GM12878 (cell line): ENCODE measurements around the gene MEF2D. TPM values are rescaled to one million over a fixed set of nuclear protein-coding genes. Genes with fewer than 3 reads are reported as not detected.

Experiments used
- BCLAF1 ChIP-seq: fragments of 450-650 bp; IDR thresholded peaks from 2 replicates; pipeline ENCODE4 v1.6.1; 2017; ENCODE audit warnings: antibody characterized with exemption, mild to moderate bottlenecking, moderate library complexity
- CUX1 ChIP-seq: IDR thresholded peaks from 2 replicates; pipeline ENCODE4 v1.6.1; 2012; ENCODE audit warnings: improper control_type of control experiment, low read depth, low read length; ENCODE audit not compliant: insufficient replicate concordance
- EED ChIP-seq: sonication (generic); IDR thresholded peaks from 2 replicates; pipeline ENCODE4 v1.6.1; 2016; ENCODE audit warnings: antibody characterized with exemption, low read depth
- MTA2 ChIP-seq: fragments of 450-650 bp; IDR thresholded peaks from 2 replicates; pipeline ENCODE4 v1.6.1; 2016; ENCODE audit warnings: low read depth, mild to moderate bottlenecking, moderate library complexity
- NR2F1 ChIP-seq: fragments of 450-650 bp; conservative IDR thresholded peaks from 2 replicates; pipeline ENCODE4 v1.6.1; 2017; ENCODE audit warnings: mild to moderate bottlenecking
- PAX5 ChIP-seq: IDR thresholded peaks from 2 replicates; pipeline ENCODE4 v1.6.1; 2011; ENCODE audit warnings: low read depth, low read length, borderline replicate concordance
- PBX3 ChIP-seq: IDR thresholded peaks from 2 replicates; pipeline ENCODE4 v1.6.1; 2011; ENCODE audit warnings: mild to moderate bottlenecking, low read depth, low read length, moderate library complexity; ENCODE audit not compliant: insufficient replicate concordance
- PKNOX1 ChIP-seq: fragments of 450-650 bp; IDR thresholded peaks from 2 replicates; pipeline ENCODE4 v1.6.1; 2016; ENCODE audit warnings: mild to moderate bottlenecking
- POLR2AphosphoS5 ChIP-seq: IDR thresholded peaks from 2 replicates; pipeline ENCODE4 v1.6.1; 2011; ENCODE audit warnings: mild to moderate bottlenecking, low read length, inconsistent platforms
- TCF12 ChIP-seq: IDR thresholded peaks from 2 replicates; pipeline ENCODE4 v1.6.1; 2011; ENCODE audit warnings: low read depth, mild to moderate bottlenecking, low read length
- ZNF592 ChIP-seq: fragments of 450-650 bp; IDR thresholded peaks from 2 replicates; pipeline ENCODE4 v1.6.1; 2017; ENCODE audit warnings: mild to moderate bottlenecking, moderate library complexity
- polyA plus RNA-seq, 11 experiments: library from polyadenylated mRNA; depleted of rRNA in 4 of 11; unstranded in 6 of 11; stranded (reverse) in 5 of 11; fragments of >200 nt; fragmentation: Nextera tagmentation in 4 of 11; fragmentation: Illumina TruSeq in 1 of 11; extraction: Ambion mirVana in 4 of 11; extraction: Trizol in 1 of 11; gene quantifications; 1 replicate in 1 of 11; 2 replicates in 10 of 11; pipeline versions ENCODE4 v1.2.1 to v1.2.3, GENCODE V29; 2011 to 2016; ENCODE audit warnings: inconsistent platforms in 2 of 11, missing spikeins in 2 of 11, low read depth in 1 of 11
- total RNA-seq, 4 experiments: library from RNA; depleted of rRNA in 3 of 4; stranded (reverse); fragments of >200 nt in 3 of 4; fragmentation: Illumina TruSeq in 1 of 4; extraction: Trizol in 1 of 4; gene quantifications; 2 replicates each; pipeline versions ENCODE4 v1.2.1 to v1.2.3, GENCODE V29; 2013 to 2021

The MEF2D gene
- total and polyA plus RNA-seq, 10 of the 15 experiments (the other 5 are each of a cell fraction or from before 2014, with no cell fraction given), result 0.61 to 53.0 (median 15.2) TPM

- TF ChIP-seq CUX1, result peak; percentile 35
- peak; percentile 94 for TF ChIP-seq PBX3
- TF ChIP-seq BCLAF1, result no peak
- peak; percentile 47 for TF ChIP-seq NR2F1
- peak; percentile 97 for TF ChIP-seq PKNOX1
- peak; percentile 47; the same call in 1 of the 2 replicates for TF ChIP-seq TCF12
- peak; percentile 82 for TF ChIP-seq POLR2AphosphoS5
- TF ChIP-seq EED, result peak; percentile 10; the same call in 1 of the 2 replicates
- TF ChIP-seq ZNF592, result 0 out of 2 replicates have a peak, but pooled peaks have one; percentile 4
- peak; percentile 26; the same call in 1 of the 2 replicates for TF ChIP-seq PAX5
- TF ChIP-seq MTA2, result no peak; the same call in 1 of the 2 replicates
- TF ChIP-seq, all 136 proteins: peak for 50
Measured at GRCh38 chr1:156500793-156501506, 375 bp upstream of the MEF2D start (continued).
